Measurements from ENCODE around the gene CXorf65. TPM values are rescaled to one million over a fixed set of nuclear protein-coding genes. Genes with fewer than 3 reads are reported as not detected.
A peak's percentile ranks its signal among the peaks of the same experiment; 100 is the strongest.

The CXorf65 gene
- total RNA-seq, 3 donors from 2014 or later (not counting 1 experiment from before 2014, with no cell fraction given) = 55.8 to 117 (median 92.8) TPM

GRCh38 chrX:71111141-71111843 is 4.8 kb upstream of the CXorf65 start, which contains the start of gene IL2RG:
IL2RG (minus strand) TSS chrX:71111577; CDS start chrX:71111539, 38 bp downstream.
- Mint-ChIP-seq H3K4me1 (peaks cover 57 to 63% of the 10 kb centered on the region in 2 donors), H3K9me3 (no peaks in the 10 kb centered on the region), H3K27me3 (ENCODE audit: low read depth in 2 of 2) (no peaks in the 10 kb centered on the region), H3K4me3 (peak within 1 kb of the TSS; percentile 84), H3K27ac (peak within 1 kb of the TSS; percentile 97 to 99), H3K36me3 (no peaks in the 10 kb centered on the region)
- Histone ChIP-seq H3K27ac (ENCODE audit: low read length) (peak within 1 kb of the TSS; percentile 100), H3K4me1 (ENCODE audit: control insufficient read depth, insufficient read depth, low read length) (peaks cover 57% of the 10 kb centered on the region), H3K36me3 (ENCODE audit: control insufficient read depth, insufficient read depth, low read length) (peaks cover 29% of the 10 kb centered on the region), H3K9me3 (ENCODE audit: control insufficient read depth, insufficient read depth, low read length) (no peaks in the 10 kb centered on the region), H3K4me3 (ENCODE audit: low read length) (peak within 1 kb of the TSS; percentile 74), H3K27me3 (ENCODE audit: control insufficient read depth, insufficient read depth, low read length) (no peaks in the 10 kb centered on the region)
- ATAC-seq (peak; percentile 76 to 95 (median 85)), DNase-seq (peak; percentile 60 to 92)
- TF ChIP-seq, protein P1, sequence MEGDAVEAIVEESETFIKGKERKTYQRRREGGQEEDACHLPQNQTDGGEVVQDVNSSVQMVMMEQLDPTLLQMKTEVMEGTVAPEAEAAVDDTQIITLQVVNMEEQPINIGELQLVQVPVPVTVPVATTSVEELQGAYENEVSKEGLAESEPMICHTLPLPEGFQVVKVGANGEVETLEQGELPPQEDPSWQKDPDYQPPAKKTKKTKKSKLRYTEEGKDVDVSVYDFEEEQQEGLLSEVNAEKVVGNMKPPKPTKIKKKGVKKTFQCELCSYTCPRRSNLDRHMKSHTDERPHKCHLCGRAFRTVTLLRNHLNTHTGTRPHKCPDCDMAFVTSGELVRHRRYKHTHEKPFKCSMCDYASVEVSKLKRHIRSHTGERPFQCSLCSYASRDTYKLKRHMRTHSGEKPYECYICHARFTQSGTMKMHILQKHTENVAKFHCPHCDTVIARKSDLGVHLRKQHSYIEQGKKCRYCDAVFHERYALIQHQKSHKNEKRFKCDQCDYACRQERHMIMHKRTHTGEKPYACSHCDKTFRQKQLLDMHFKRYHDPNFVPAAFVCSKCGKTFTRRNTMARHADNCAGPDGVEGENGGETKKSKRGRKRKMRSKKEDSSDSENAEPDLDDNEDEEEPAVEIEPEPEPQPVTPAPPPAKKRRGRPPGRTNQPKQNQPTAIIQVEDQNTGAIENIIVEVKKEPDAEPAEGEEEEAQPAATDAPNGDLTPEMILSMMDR (IDR thresholded peaks at IDR 0.05) = no peak
- intact Hi-C loops (cut with micrococcal nuclease) = loop anchor here (2.0 to 5.0 kb wide), 3 partner anchors 14 to 256 kb away; partner anchors contain the start of genes SNX12 and TAF1
- WGBS (ENCODE audit: insufficient coverage) = 0% methylated on average over 1 of the region's 8 CpGs

DNA sequence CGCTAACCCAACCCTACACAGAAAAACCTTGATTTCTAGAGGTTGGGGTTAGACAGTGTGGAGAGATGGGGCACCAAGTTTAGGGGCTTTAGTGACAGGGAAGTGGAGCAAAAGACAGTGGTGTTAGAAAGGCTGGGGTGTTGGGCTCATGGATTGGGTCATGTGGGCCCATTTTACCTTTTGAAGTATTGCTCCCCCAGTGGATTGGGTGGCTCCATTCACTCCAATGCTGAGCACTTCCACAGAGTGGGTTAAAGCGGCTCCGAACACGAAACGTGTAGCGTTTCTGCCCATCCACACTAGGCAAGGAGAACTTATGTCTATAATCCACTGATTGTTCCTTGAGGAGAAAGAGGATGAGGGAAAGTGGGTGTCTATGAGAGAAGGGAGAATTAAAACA is 2.5 kb upstream of the CXorf65 start:
- Histone ChIP-seq H3K27ac (ENCODE audit: low read length) (peak overlapping the region; percentile 100), H3K27me3 (ENCODE audit: control insufficient read depth, insufficient read depth, low read length) (no peaks in the 10 kb centered on the region), H3K9me3 (ENCODE audit: control insufficient read depth, insufficient read depth, low read length) (no peaks in the 10 kb centered on the region), H3K4me1 (ENCODE audit: control insufficient read depth, insufficient read depth, low read length) (peaks cover 79% of the 10 kb centered on the region), H3K4me3 (ENCODE audit: low read length) (peak overlapping the region; percentile 74), H3K36me3 (ENCODE audit: control insufficient read depth, insufficient read depth, low read length) (peaks cover 29% of the 10 kb centered on the region)
- DNase-seq (peak in 1 of 2 donors; percentile 52), ATAC-seq (no peak)
- peak overlapping the region; percentile 97 to 99 for H3K27ac Mint-ChIP-seq
- no peaks in the 10 kb centered on the region for H3K27me3 Mint-ChIP-seq (ENCODE audit: low read depth in 2 of 2)
- H3K36me3 Mint-ChIP-seq = peaks cover 5% of the 10 kb centered on the region
- TF ChIP-seq, protein P1 (IDR thresholded peaks at IDR 0.05) = no peak
- intact Hi-C loops (cut with micrococcal nuclease) = loop anchor here (10.0 kb wide), 1 partner anchor 426 kb away; the partner anchor contains the start of gene OGT
- WGBS (ENCODE audit: insufficient coverage) = no CpG with 5 or more reads among the region's 6 CpGs
- H3K4me3 Mint-ChIP-seq = peak overlapping the region; percentile 84
- no peaks in the 10 kb centered on the region for H3K9me3 Mint-ChIP-seq
- peaks cover 76 to 81% of the 10 kb centered on the region in 2 donors for H3K4me1 Mint-ChIP-seq

- Mint-ChIP-seq H3K36me3 (peaks cover 5% of the 10 kb centered on the region), H3K27ac (peak overlapping the region; percentile 97 to 99), H3K4me1 (peaks cover 79 to 87% of the 10 kb centered on the region in 2 donors), H3K27me3 (ENCODE audit: low read depth in 2 of 2) (no peaks in the 10 kb centered on the region), H3K4me3 (peak overlapping the region; percentile 84), H3K9me3 (no peaks in the 10 kb centered on the region)
- Histone ChIP-seq H3K4me1 (ENCODE audit: control insufficient read depth, insufficient read depth, low read length) (peaks cover 86% of the 10 kb centered on the region), H3K27ac (ENCODE audit: low read length) (peak overlapping the region; percentile 100), H3K36me3 (ENCODE audit: control insufficient read depth, insufficient read depth, low read length) (peaks cover 29% of the 10 kb centered on the region), H3K27me3 (ENCODE audit: control insufficient read depth, insufficient read depth, low read length) (no peaks in the 10 kb centered on the region), H3K9me3 (ENCODE audit: control insufficient read depth, insufficient read depth, low read length) (no peaks in the 10 kb centered on the region), H3K4me3 (ENCODE audit: low read length) (peak overlapping the region; percentile 74)
- ATAC-seq (peak; percentile 11 to 43 (median 18)), DNase-seq (peak in 1 of 2 donors; percentile 58)
- intact Hi-C loops (cut with micrococcal nuclease) = loop anchor here (10.0 kb wide), 1 partner anchor 427 kb away; the partner anchor contains the start of gene OGT
- WGBS (ENCODE audit: insufficient coverage) = 6% methylated on average over 5 of the region's 9 CpGs
- TF ChIP-seq, protein P1 (IDR thresholded peaks at IDR 0.05) = no peak
These were observed 1.3 kb upstream of the CXorf65 start for GRCh38 chrX:71107762-71108360.
